ENCODE measurements around the gene APOE. TPM values are rescaled to one million over a fixed set of nuclear protein-coding genes. Genes with fewer than 3 reads are reported as not detected.

Gene APOE
- total and polyA plus RNA-seq, 9 of the 15 experiments (the other 6 are each of a cell fraction or from before 2014, with no cell fraction given): 0.14 to 180 (median 58.1) TPM; not detected in 1

DNA sequence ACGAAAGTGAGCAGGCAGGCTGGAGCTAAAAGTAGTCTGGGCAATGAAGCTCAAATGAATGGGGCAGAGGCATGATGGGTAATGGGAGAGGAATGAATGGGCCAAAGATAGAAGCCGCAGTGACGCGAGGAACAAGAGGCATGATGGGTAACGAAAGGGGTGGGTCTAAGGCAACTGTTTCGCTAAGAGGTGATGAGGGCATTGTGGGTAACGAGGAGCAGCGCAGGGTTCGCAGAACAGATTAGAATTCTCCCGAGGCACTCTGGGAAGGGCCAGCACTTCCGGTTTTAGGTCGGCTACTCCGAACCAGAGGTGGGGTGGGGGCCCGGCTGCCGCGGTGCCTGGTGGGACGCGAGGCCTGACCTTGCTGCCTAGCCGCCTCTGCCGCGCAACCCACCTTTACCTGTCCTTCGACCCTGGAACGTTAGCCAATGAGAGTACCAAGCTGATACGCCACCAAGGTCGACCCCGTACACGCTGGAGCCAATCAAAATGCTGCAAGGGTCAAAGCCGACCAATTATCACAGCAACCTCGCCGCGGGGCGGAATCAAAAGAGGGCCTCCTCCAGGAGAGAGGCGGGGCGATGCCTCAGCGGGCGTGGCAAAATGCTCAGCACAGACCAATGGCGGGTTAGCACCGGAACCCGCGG, 15.1 kb upstream of the APOE start (continued):
- TF ChIP-seq ARHGAP35 (IDR thresholded peaks at IDR 0.05; ENCODE audit: partially characterized antibody) (no peak), FIP1L1 (IDR thresholded peaks at IDR 0.05; ENCODE audit: low read depth, low read length, poor library complexity, severe bottlenecking) (no peak), ZNF431 (CRISPR knock-in tag; IDR thresholded peaks at IDR 0.05) (no peak), FOS (IDR thresholded peaks at IDR 0.05; ENCODE audit: extremely low read depth, insufficient read length) (peak; percentile 93), JUN (IDR thresholded peaks at IDR 0.05; ENCODE audit: borderline replicate concordance, low read depth, low read length) (no peak), JUN (CRISPR knock-in tag; IDR thresholded peaks at IDR 0.05; ENCODE audit: borderline replicate concordance) (no peak), HSF4 (CRISPR knock-in tag; IDR thresholded peaks at IDR 0.05; ENCODE audit: borderline replicate concordance) (no peak), CEBPZ (IDR thresholded peaks at IDR 0.05; ENCODE audit: borderline replicate concordance, low read depth, low read length) (no peak), HDAC3 (IDR thresholded peaks at IDR 0.05; ENCODE audit: borderline replicate concordance, partially characterized antibody) (no peak), CCNT2 (IDR thresholded peaks at IDR 0.05; ENCODE audit: borderline replicate concordance, extremely low read depth, insufficient read length, low read depth, low read length) (peak; percentile 64), TGIF2 (CRISPR knock-in tag; IDR thresholded peaks at IDR 0.05) (no peak)
- TF ChIP-seq, protein P1, sequence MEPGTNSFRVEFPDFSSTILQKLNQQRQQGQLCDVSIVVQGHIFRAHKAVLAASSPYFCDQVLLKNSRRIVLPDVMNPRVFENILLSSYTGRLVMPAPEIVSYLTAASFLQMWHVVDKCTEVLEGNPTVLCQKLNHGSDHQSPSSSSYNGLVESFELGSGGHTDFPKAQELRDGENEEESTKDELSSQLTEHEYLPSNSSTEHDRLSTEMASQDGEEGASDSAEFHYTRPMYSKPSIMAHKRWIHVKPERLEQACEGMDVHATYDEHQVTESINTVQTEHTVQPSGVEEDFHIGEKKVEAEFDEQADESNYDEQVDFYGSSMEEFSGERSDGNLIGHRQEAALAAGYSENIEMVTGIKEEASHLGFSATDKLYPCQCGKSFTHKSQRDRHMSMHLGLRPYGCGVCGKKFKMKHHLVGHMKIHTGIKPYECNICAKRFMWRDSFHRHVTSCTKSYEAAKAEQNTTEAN (CRISPR knock-in tag; IDR thresholded peaks at IDR 0.05): no peak
- TF ChIP-seq, protein P2, sequence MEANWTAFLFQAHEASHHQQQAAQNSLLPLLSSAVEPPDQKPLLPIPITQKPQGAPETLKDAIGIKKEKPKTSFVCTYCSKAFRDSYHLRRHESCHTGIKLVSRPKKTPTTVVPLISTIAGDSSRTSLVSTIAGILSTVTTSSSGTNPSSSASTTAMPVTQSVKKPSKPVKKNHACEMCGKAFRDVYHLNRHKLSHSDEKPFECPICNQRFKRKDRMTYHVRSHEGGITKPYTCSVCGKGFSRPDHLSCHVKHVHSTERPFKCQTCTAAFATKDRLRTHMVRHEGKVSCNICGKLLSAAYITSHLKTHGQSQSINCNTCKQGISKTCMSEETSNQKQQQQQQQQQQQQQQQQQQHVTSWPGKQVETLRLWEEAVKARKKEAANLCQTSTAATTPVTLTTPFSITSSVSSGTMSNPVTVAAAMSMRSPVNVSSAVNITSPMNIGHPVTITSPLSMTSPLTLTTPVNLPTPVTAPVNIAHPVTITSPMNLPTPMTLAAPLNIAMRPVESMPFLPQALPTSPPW (CRISPR knock-in tag; IDR thresholded peaks at IDR 0.05): peak; percentile 86
